PC-3 (cell line): Measurements from ENCODE around the gene SWT1. TPM values are rescaled to one million over a fixed set of nuclear protein-coding genes. Genes with fewer than 3 reads are reported as not detected.

Experiments used
- ATAC-seq: fragments of 200-7000 bp; cut with Tn5 transposase; 2 replicates; pipeline ENCODE4 v1.9.1; 2020; ENCODE audit warnings: mild to moderate bottlenecking, moderate library complexity
- BruUV-seq: library from RNA; stranded (reverse); fragments of 400-500 nt; replicated peaks from 2 replicates; lab custom pipeline; 2021; lab: Mats Ljungman, UMichigan
- CTCF ChIA-PET: fragments of 300-600 bp; sonication (Branson Sonifier 250); formaldehyde crosslinking; loops from one replicate; lab custom pipeline; 2022; ENCODE audit warnings: antibody characterized with exemption; lab: Charles Lee
- POLR2A ChIA-PET: fragments of 300-600 bp; sonication (Branson Sonifier 250); formaldehyde crosslinking; loops from one replicate; lab custom pipeline; 2022; ENCODE audit warnings: antibody characterized with exemption; ENCODE audit not compliant: unreplicated experiment; lab: Charles Lee
- DNase-seq: peaks from one replicate; pipeline ENCODE4 v3.0.0-alpha.2; 2015
- H2AFZ ChIP-seq: fragments of 300-600 bp; sonication (generic); 2 replicates; pipeline ENCODE4 v1.6.0; 2016; ENCODE audit warnings: antibody characterized with exemption, low read length
- H3F3A ChIP-seq: fragments of 300-600 bp; sonication (generic); one replicate; pipeline ENCODE4 v1.6.0; 2017; ENCODE audit warnings: antibody characterized with exemption, low read length, control low read depth, mild to moderate bottlenecking; ENCODE audit not compliant: unreplicated experiment
- H3K27ac ChIP-seq: fragments of 300-600 bp; sonication (generic); 2 replicates; pipeline ENCODE4 v1.5.1; 2016; ENCODE audit warnings: mild to moderate bottlenecking, low read length
- H3K27me3 ChIP-seq: fragments of 300-600 bp; sonication (generic); 2 replicates; pipeline ENCODE4 v1.6.1; 2016; ENCODE audit warnings: low read length, mixed read lengths
- H3K36me3 ChIP-seq: fragments of 300-600 bp; sonication (generic); 2 replicates; pipeline ENCODE4 v1.6.1; 2016; ENCODE audit warnings: low read depth, mixed run types, low read length, mixed read lengths
- H3K4me1 ChIP-seq: fragments of 300-600 bp; sonication (generic); 2 replicates; pipeline ENCODE4 v1.5.1; 2016; ENCODE audit warnings: low read length; ENCODE audit not compliant: insufficient read depth
- H3K4me2 ChIP-seq: fragments of 300-600 bp; sonication (generic); 2 replicates; pipeline ENCODE4 v1.6.0; 2016; ENCODE audit warnings: low read length
- H3K4me3 ChIP-seq: fragments of 300-600 bp; sonication (generic); 2 replicates; pipeline ENCODE4 v1.5.1; 2016; ENCODE audit warnings: mild to moderate bottlenecking, low read length, mixed read lengths
- H3K79me2 ChIP-seq: fragments of 300-600 bp; sonication (generic); 2 replicates; pipeline ENCODE4 v1.6.1; 2017; ENCODE audit warnings: low read length, mixed read lengths
- H3K9ac ChIP-seq: fragments of 300-600 bp; sonication (generic); 2 replicates; pipeline ENCODE4 v1.6.0; 2016; ENCODE audit warnings: mild to moderate bottlenecking, low read length
- H3K9me2 ChIP-seq: fragments of 300-600 bp; sonication (generic); replicated peaks from 2 replicates; pipeline ENCODE4 v1.6.1; 2016; ENCODE audit warnings: mixed run types, low read length, mixed read lengths
- H3K9me3 ChIP-seq: fragments of 300-600 bp; sonication (generic); 2 replicates; pipeline ENCODE4 v1.6.1; 2016; ENCODE audit warnings: low read length, mixed read lengths
- H4K20me1 ChIP-seq: fragments of 300-600 bp; sonication (generic); 2 replicates; pipeline ENCODE4 v1.6.1; 2016; ENCODE audit warnings: low read length, mixed read lengths
- EZH2 ChIP-seq: fragments of 300-600 bp; sonication (generic); IDR thresholded peaks from one replicate; pipeline ENCODE4 v1.6.1; 2017; ENCODE audit warnings: antibody characterized with exemption, mild to moderate bottlenecking, low read length; ENCODE audit not compliant: unreplicated experiment
- EZH2phosphoT487 ChIP-seq: fragments of 300-600 bp; sonication (generic); IDR thresholded peaks from 2 replicates; pipeline ENCODE4 v1.6.1; 2018; ENCODE audit warnings: mild to moderate bottlenecking, antibody characterized with exemption, low read length, borderline replicate concordance
- intact Hi-C: fragments of 100-400 bp; cut with micrococcal nuclease; formaldehyde crosslinking; loops from 2 replicates; pipeline ENCODE4 v1.9.0; 2023
- total RNA-seq: library from RNA; depleted of rRNA; stranded (reverse); fragments of >200 nt; gene quantifications from 2 replicates; pipeline ENCODE4 v1.2.3, GENCODE V29; 2014
- TF ChIP-seq, protein P1 (sequence below): fragments of 300-600 bp; sonication (generic); conservative IDR thresholded peaks from 2 replicates; pipeline ENCODE4 v1.5.1; 2017; ENCODE audit warnings: antibody characterized with exemption, low read depth, mild to moderate bottlenecking, low read length

Gene SWT1
- total RNA-seq, 1 experiment from 2014 or later = 0.69 TPM

DNA sequence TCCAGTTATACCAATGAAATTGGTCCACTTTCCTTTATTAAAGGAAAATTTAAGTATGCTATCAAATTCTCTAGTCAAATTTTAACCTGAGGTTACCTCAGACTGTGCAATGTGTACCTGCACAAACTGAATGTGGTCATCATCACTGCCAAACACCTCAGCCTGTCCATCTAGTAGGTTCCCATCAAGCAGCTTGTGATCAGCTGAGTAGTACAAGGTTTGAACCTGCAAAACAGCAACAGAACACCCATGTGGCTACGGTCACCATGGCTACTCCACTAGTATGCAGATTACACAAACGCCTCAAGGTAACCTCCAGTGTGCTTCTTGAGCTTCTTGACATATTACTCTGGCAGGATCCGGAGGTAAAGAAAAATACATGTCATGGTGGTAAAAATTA is 148.5 kb downstream of the SWT1 start:
- H3K4me3 ChIP-seq = no peak overlapping the region
- H2AFZ ChIP-seq = no peak overlapping the region
- DNase-seq (no peak), ATAC-seq (no peak)
- H3K27ac ChIP-seq = no peak overlapping the region
- H3K9me3 ChIP-seq = no peaks in the 10 kb centered on the region
- no peak overlapping the region for H3K4me2 ChIP-seq
- H4K20me1 ChIP-seq = no peaks in the 10 kb centered on the region
- H3K4me1 ChIP-seq = no peaks in the 10 kb centered on the region
- ChIA-PET POLR2A (no interaction called here), CTCF (no interaction called here)
- BruUV-seq = no TSS peak
- H3F3A ChIP-seq = no peaks in the 10 kb centered on the region
- no peak overlapping the region for H3K9ac ChIP-seq
- H3K36me3 ChIP-seq = peaks cover 64% of the 10 kb centered on the region
- TF ChIP-seq, protein P1, sequence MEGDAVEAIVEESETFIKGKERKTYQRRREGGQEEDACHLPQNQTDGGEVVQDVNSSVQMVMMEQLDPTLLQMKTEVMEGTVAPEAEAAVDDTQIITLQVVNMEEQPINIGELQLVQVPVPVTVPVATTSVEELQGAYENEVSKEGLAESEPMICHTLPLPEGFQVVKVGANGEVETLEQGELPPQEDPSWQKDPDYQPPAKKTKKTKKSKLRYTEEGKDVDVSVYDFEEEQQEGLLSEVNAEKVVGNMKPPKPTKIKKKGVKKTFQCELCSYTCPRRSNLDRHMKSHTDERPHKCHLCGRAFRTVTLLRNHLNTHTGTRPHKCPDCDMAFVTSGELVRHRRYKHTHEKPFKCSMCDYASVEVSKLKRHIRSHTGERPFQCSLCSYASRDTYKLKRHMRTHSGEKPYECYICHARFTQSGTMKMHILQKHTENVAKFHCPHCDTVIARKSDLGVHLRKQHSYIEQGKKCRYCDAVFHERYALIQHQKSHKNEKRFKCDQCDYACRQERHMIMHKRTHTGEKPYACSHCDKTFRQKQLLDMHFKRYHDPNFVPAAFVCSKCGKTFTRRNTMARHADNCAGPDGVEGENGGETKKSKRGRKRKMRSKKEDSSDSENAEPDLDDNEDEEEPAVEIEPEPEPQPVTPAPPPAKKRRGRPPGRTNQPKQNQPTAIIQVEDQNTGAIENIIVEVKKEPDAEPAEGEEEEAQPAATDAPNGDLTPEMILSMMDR = no peak
- no peak for TF ChIP-seq EZH2phosphoT487
- no peak for TF ChIP-seq EZH2
- H3K9me2 ChIP-seq = no peaks in the 10 kb centered on the region
- H3K79me2 ChIP-seq = no peaks in the 10 kb centered on the region
- intact Hi-C loops = no loop called here
- no peaks in the 10 kb centered on the region for H3K27me3 ChIP-seq

DNA sequence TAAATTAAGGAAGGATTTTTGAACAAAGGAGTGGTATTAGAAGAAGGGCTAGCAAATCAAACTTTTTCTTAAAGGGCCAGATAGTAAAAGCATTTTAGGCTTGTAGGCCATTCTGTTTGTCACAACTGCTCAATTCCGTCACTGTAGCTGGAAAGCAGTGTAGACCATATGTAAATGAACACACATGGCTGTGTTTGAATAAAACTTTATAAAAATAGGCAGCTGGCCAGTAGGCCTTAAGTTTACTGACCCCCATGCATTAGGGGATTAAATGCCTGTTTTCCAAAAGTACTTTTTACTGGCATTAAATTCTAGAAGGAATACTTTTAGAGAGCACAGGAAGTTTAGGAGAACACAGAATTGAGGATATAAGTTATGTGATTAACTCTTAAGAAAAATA is 151.2 kb downstream of the SWT1 start:
- Histone ChIP-seq H4K20me1 (peaks cover 21% of the 10 kb centered on the region), H3K36me3 (peaks cover 50% of the 10 kb centered on the region; the same call in 1 of the 2 replicates), H3K4me3 (no peak overlapping the region), H3K79me2 (peaks cover 25% of the 10 kb centered on the region), H3K27ac (no peak overlapping the region), H3F3A (no peaks in the 10 kb centered on the region), H3K9ac (no peak overlapping the region), H3K9me3 (no peaks in the 10 kb centered on the region), H3K4me2 (no peak overlapping the region), H3K9me2 (no peaks in the 10 kb centered on the region), H2AFZ (no peak overlapping the region), H3K4me1 (peaks cover 9% of the 10 kb centered on the region), H3K27me3 (no peaks in the 10 kb centered on the region)
- intact Hi-C loops = no loop called here
- TF ChIP-seq EZH2phosphoT487 (no peak), EZH2 (no peak)
- TF ChIP-seq, protein P1 = no peak
- DNase-seq = no peak
- BruUV-seq = no TSS peak
- CTCF ChIA-PET = no interaction called here
- no peak for ATAC-seq
- POLR2A ChIA-PET = no interaction called here

DNA sequence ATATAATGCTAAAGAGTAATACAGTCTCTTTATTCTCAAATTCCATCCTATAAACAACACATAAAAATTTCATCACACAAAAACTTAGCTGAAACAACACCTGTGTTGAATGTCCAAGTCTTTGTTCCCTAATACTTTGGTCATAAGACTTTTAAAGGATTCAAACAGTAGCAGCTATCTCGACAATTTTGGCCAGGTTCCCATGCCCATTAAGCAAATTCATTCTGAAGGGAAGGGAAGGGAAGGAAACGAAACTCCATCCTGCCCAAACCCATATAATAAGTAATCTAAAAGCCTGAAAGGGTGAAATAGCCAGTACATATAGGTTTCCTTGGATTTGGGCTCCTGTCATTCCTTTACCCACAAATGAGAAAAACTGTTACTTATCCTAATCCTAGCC is 152.6 kb downstream of the SWT1 start:
- Histone ChIP-seq H3K9me3 (no peaks in the 10 kb centered on the region), H3K79me2 (peaks cover 39% of the 10 kb centered on the region), H2AFZ (no peak overlapping the region), H3K27me3 (no peaks in the 10 kb centered on the region), H3K4me3 (no peak overlapping the region), H3K9ac (no peak overlapping the region), H3F3A (no peaks in the 10 kb centered on the region), H3K9me2 (no peaks in the 10 kb centered on the region), H3K27ac (no peak overlapping the region), H3K4me1 (peaks cover 21% of the 10 kb centered on the region), H3K4me2 (no peak overlapping the region), H4K20me1 (peaks cover 36% of the 10 kb centered on the region), H3K36me3 (peaks cover 42% of the 10 kb centered on the region; the same call in 1 of the 2 replicates)
- BruUV-seq = no TSS peak
- DNase-seq (no peak), ATAC-seq (no peak)
- intact Hi-C loops = no loop called here
- ChIA-PET POLR2A (no interaction called here), CTCF (no interaction called here)
- TF ChIP-seq, protein P1 = no peak
- TF ChIP-seq EZH2 (no peak), EZH2phosphoT487 (no peak)
